Fibroblast of mammary gland (primary cell): ENCODE measurements around the gene CIITA.

Source experiments
- DNase-seq: peaks from one replicate; pipeline ENCODE4 v3.0.0-alpha.2; 2010; ENCODE audit warnings: low read depth
- H3K4me3 ChIP-seq: 2 replicates; pipeline ENCODE4 v1.5.1; 2011; ENCODE audit warnings: low read depth, mild to moderate bottlenecking, low read length, moderate library complexity; ENCODE audit not compliant: control insufficient read depth
- CTCF ChIP-seq: conservative IDR thresholded peaks from 2 replicates; pipeline ENCODE4 v1.5.1; 2011; ENCODE audit warnings: low read depth, low read length, inconsistent platforms; ENCODE audit not compliant: control insufficient read depth, insufficient read depth

CIITA gene

GRCh38 chr16:10942352-10943063 lies 65.5 kb downstream of the CIITA start, which contains the start of gene DEXI:
Gene DEXI (minus strand): TSS chr16:10942468. CDS start chr16:10942005, 463 bp downstream.
- TF ChIP-seq CTCF: no peak
- peak; percentile 81 for DNase-seq

GRCh38 chr16:10943064-10943353 lies 66.0 kb downstream of the CIITA start:
- no peak for TF ChIP-seq CTCF
- peak overlapping the region; percentile 64 for H3K4me3 ChIP-seq
- peak; percentile 26 for DNase-seq

More at GRCh38 chr16:10942352-10943063, 65.5 kb downstream of the CIITA start, which contains the start of gene DEXI:
- peak within 1 kb of the TSS; percentile 81 for H3K4me3 ChIP-seq

- H3K4me3 ChIP-seq: peak within 1 kb of the TSS; percentile 84
- TF ChIP-seq CTCF: no peak
- DNase-seq: peak; percentile 96
Measured at GRCh38 chr16:10944249-10945064, 67.5 kb downstream of the CIITA start, which contains the start of gene CLEC16A. Gene CLEC16A (plus strand): TSS chr16:10944564. CDS start chr16:10944718, 154 bp downstream.

- TF ChIP-seq CTCF: no peak
- DNase-seq: no peak
- H3K4me3 ChIP-seq: peak overlapping the region; percentile 84
Measured at GRCh38 chr16:10945065-10945787, 68.2 kb downstream of the CIITA start.

- H3K4me3 ChIP-seq: no peak overlapping the region
- DNase-seq: no peak
- TF ChIP-seq CTCF: no peak
Measured at GRCh38 chr16:10946308-10946707, 69.3 kb downstream of the CIITA start.

- no peak for DNase-seq
- no peak overlapping the region for H3K4me3 ChIP-seq
- no peak for TF ChIP-seq CTCF
Measured at GRCh38 chr16:10947211-10947787, 70.3 kb downstream of the CIITA start.
